ENCODE results near the gene TCTA.

DNA sequence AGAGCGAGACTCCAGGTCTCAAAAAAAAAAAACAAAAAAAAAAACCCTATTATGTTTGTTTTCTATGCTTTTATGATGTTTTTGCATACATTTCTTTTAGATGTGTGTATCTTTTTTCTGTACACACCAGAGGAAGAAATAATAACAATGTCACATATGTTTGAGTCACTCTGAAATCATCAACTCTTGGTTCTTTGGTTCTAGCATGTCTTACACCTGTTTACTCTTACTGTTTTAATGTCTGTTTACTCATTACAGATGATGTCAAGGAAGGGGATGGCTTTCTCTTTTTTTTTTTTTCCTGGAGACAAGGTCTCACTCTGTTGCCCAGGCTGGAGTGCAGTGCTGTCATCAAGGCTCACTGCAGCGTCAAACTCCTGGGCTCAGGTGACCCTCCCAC lies 24.5 kb upstream of the TCTA start:
- TF ChIP-seq CTCF (conservative IDR thresholded peaks at IDR 0.05) (no peak), ZFX (IDR thresholded peaks at IDR 0.05) (no peak)
